Measurements from ENCODE around the gene SNX10.

SNX10 gene

GRCh38 chr7:26280097-26280496 lies 11.6 kb upstream of the SNX10 start:
- H3K27ac ChIP-seq (ENCODE audit: low read depth, low read length), result no peak overlapping the region
- H3K36me3 ChIP-seq (ENCODE audit: control insufficient read depth, low read length), result no peaks in the 10 kb centered on the region
- H3K4me3 ChIP-seq (ENCODE audit: low read length), result no peak overlapping the region
- no peak overlapping the region for H3K4me2 ChIP-seq (ENCODE audit: low read length)
- H4K20me1 ChIP-seq (ENCODE audit: control insufficient read depth, insufficient read depth, low read depth, low read length), result no peaks in the 10 kb centered on the region
- H3K27me3 ChIP-seq (ENCODE audit: control insufficient read depth, low read length), result no peaks in the 10 kb centered on the region
- no peaks in the 10 kb centered on the region for H3K9me3 ChIP-seq (ENCODE audit: control insufficient read depth, insufficient read depth, low read length)
- H3K79me2 ChIP-seq (ENCODE audit: control insufficient read depth, low read length), result no peaks in the 10 kb centered on the region
- H3F3A ChIP-seq (ENCODE audit: control insufficient read depth, insufficient read depth), result peaks cover 6% of the 10 kb centered on the region; the same call in 1 of the 2 replicates
- peaks cover 9% of the 10 kb centered on the region; the same call in 1 of the 2 replicates for H3K4me1 ChIP-seq (ENCODE audit: control insufficient read depth, low read length)
- TF ChIP-seq EZH2phosphoT487 (IDR thresholded peaks at IDR 0.05; ENCODE audit: borderline replicate concordance, low read length), result no peak
- no peak for TF ChIP-seq CTCF (IDR thresholded peaks at IDR 0.05; ENCODE audit: low read depth, low read length, poor library complexity, severe bottlenecking)
- H3K9me2 ChIP-seq (replicated peaks; ENCODE audit: control insufficient read depth, low read length), result no peaks in the 10 kb centered on the region

GRCh38 chr7:26280723-26281122 lies 10.9 kb upstream of the SNX10 start:
- peaks cover 9% of the 10 kb centered on the region; the same call in 1 of the 2 replicates for H3K4me1 ChIP-seq (ENCODE audit: control insufficient read depth, low read length)
- no peak overlapping the region for H3K4me2 ChIP-seq (ENCODE audit: low read length)
- no peaks in the 10 kb centered on the region for H3K79me2 ChIP-seq (ENCODE audit: control insufficient read depth, low read length)
- H3K9me3 ChIP-seq (ENCODE audit: control insufficient read depth, insufficient read depth, low read length), result no peaks in the 10 kb centered on the region
- H3K4me3 ChIP-seq (ENCODE audit: low read length), result no peak overlapping the region
- no peaks in the 10 kb centered on the region for H3K9me2 ChIP-seq (replicated peaks; ENCODE audit: control insufficient read depth, low read length)
- no peaks in the 10 kb centered on the region for H4K20me1 ChIP-seq (ENCODE audit: control insufficient read depth, insufficient read depth, low read depth, low read length)
- no peak for TF ChIP-seq EZH2phosphoT487 (IDR thresholded peaks at IDR 0.05; ENCODE audit: borderline replicate concordance, low read length)
- no peak for TF ChIP-seq CTCF (IDR thresholded peaks at IDR 0.05; ENCODE audit: low read depth, low read length, poor library complexity, severe bottlenecking)
- H3K27me3 ChIP-seq (ENCODE audit: control insufficient read depth, low read length), result no peaks in the 10 kb centered on the region
- H3K36me3 ChIP-seq (ENCODE audit: control insufficient read depth, low read length), result no peaks in the 10 kb centered on the region
- peaks cover 6% of the 10 kb centered on the region; the same call in 1 of the 2 replicates for H3F3A ChIP-seq (ENCODE audit: control insufficient read depth, insufficient read depth)
- H3K27ac ChIP-seq (ENCODE audit: low read depth, low read length), result no peak overlapping the region

- Histone ChIP-seq H3K4me1 (ENCODE audit: control insufficient read depth, low read length) (peaks cover 8% of the 10 kb centered on the region; the same call in 1 of the 2 replicates), H4K20me1 (ENCODE audit: control insufficient read depth, insufficient read depth, low read depth, low read length) (no peaks in the 10 kb centered on the region), H3K27ac (ENCODE audit: low read depth, low read length) (no peak overlapping the region), H3K9me2 (replicated peaks; ENCODE audit: control insufficient read depth, low read length) (no peaks in the 10 kb centered on the region), H3K27me3 (ENCODE audit: control insufficient read depth, low read length) (no peaks in the 10 kb centered on the region), H3F3A (ENCODE audit: control insufficient read depth, insufficient read depth) (peaks cover 9% of the 10 kb centered on the region; the same call in 1 of the 2 replicates), H3K4me2 (ENCODE audit: low read length) (no peak overlapping the region), H3K4me3 (ENCODE audit: low read length) (no peak overlapping the region), H3K9me3 (ENCODE audit: control insufficient read depth, insufficient read depth, low read length) (no peaks in the 10 kb centered on the region), H3K36me3 (ENCODE audit: control insufficient read depth, low read length) (no peaks in the 10 kb centered on the region), H3K79me2 (ENCODE audit: control insufficient read depth, low read length) (no peaks in the 10 kb centered on the region)
- no peak for TF ChIP-seq EZH2phosphoT487 (IDR thresholded peaks at IDR 0.05; ENCODE audit: borderline replicate concordance, low read length)
- no peak for TF ChIP-seq CTCF (IDR thresholded peaks at IDR 0.05; ENCODE audit: low read depth, low read length, poor library complexity, severe bottlenecking)
These were observed 7.2 kb upstream of the SNX10 start for GRCh38 chr7:26284477-26284876.

Measured in DOHH2 (cell line).